K562 treated with DMSO at 1 percent for 48 hours (cell line): ENCODE data around the gene INTU. TPM values are rescaled to one million over a fixed set of nuclear protein-coding genes. Genes with fewer than 3 reads are reported as not detected.

Experiments used
- total RNA-seq: library from RNA; unstranded; fragments of 300-600 nt; gene quantifications from 2 replicates; pipeline ENCODE4 v1.2.3, GENCODE V29; 2022; ENCODE audit warnings: low replicate concordance; ENCODE audit errors: extremely low read depth

INTU gene
- not detected in 2 replicates for total RNA-seq

DNA sequence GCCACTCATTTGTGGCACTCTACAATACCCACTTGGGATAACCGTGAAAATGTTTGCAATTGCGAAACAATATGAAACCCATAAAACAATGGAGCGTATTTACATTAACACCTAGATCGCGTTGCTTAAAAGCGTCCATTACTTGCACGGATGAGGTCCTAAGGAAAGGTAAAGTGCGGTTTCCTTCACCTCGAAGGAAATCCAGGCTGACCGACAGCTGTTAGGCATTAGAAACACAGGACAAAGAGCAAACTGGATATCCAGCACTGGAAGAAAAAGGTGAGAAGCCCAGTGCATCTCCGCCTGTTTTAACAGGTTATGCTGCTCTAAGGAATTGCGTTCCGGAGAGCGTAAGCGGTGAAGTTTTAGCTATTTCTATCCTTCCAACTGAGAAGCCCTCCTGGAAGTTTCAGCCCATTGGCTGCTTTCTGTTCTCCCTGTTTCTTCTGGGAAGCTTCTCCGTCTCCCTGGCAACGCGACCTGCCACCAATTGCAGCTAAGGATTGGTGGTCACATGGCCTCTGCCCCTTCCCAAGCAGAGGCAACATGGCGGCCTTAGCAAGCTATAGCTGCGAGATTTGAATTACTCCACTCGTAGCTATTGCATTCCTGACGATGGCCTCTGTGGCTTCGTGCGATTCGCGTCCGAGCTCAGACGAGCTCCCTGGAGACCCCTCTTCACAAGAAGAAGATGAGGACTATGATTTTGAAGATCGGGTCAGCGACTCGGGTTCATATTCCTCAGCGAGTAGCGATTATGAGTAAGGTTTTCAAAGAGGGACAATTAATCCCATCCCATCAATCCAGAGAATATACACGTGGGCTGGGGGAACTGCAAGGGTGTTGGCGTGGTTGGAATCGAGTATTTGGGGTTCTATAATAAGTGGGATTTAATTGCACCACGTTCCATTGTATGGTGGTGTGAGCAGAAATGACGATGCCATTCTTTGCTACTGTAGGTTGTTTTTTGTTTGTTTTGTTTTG is at the start of gene INTU:
Gene INTU, plus strand, starts transcription at position 538 of the 984 bp plus-strand sequence. Its CDS starts 78 bp downstream, at position 616.

GRCh38 chr4:127730142-127730913 is 97.6 kb downstream of the INTU start, which contains the start of gene SLC25A31:
Gene SLC25A31 (plus strand): TSS chr4:127730400. CDS start chr4:127730546, 146 bp downstream.

Other genes with a start within 250 kb of the INTU start
- not detected in 2 replicates for gene SLC25A31, start 97.4 kb downstream of the INTU start, total RNA-seq
- gene HSPA4L, start 149.4 kb downstream of the INTU start, total RNA-seq: not detected in 2 replicates
- not detected in 2 replicates for gene PLK4, start 247.9 kb downstream of the INTU start, total RNA-seq